ENCODE results near the gene LDLRAD4. TPM values are rescaled to one million over a fixed set of nuclear protein-coding genes. Genes with fewer than 3 reads are reported as not detected.

LDLRAD4 gene
- total and polyA plus RNA-seq, 11 donors, result 10.4 to 44.0 (median 29.6) TPM

DNA sequence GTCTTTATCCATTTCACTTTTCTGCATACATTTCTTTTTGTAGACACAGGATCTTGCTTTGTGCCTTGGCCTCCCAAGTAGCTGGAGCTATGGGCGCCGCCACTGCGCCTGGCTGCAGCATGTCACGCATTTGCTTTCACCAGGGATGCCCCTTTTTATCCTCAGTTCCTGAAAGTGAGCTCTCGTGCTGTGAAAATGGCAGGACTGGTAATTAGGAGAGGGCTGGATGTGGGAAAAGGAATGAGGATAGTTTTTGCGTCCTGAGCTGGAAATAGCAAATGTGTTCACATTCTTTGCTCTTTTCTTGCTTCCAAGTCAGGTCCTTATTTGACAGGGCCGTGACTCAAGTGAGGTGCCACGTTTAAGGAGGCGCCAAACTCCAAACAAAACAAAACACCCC is 104.6 kb downstream of the LDLRAD4 start:
- Histone ChIP-seq H3K4me1 (peaks cover 0 to 28% (median 9%) of the 10 kb centered on the region in 12 donors), H3K9me3 (peaks cover 0 to 3% (median 0%) of the 10 kb centered on the region in 12 donors), H3K36me3 (peaks cover 0 to 3% (median 0%) of the 10 kb centered on the region in 9 donors), H3K27ac (no peak overlapping the region), H3K4me3 (no peak overlapping the region), H3K27me3 (no peaks in the 10 kb centered on the region)
- 84 to 91% (median 88%) methylated on average over 9 of the region's 9 CpGs for WGBS, 4 donors
- intact Hi-C loops (cut with DNase I), result no loop called here
- TF ChIP-seq, protein P1, sequence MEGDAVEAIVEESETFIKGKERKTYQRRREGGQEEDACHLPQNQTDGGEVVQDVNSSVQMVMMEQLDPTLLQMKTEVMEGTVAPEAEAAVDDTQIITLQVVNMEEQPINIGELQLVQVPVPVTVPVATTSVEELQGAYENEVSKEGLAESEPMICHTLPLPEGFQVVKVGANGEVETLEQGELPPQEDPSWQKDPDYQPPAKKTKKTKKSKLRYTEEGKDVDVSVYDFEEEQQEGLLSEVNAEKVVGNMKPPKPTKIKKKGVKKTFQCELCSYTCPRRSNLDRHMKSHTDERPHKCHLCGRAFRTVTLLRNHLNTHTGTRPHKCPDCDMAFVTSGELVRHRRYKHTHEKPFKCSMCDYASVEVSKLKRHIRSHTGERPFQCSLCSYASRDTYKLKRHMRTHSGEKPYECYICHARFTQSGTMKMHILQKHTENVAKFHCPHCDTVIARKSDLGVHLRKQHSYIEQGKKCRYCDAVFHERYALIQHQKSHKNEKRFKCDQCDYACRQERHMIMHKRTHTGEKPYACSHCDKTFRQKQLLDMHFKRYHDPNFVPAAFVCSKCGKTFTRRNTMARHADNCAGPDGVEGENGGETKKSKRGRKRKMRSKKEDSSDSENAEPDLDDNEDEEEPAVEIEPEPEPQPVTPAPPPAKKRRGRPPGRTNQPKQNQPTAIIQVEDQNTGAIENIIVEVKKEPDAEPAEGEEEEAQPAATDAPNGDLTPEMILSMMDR (IDR thresholded peaks at IDR 0.05), result no peak
- ATAC-seq (no peak), DNase-seq (no peak)

DNA sequence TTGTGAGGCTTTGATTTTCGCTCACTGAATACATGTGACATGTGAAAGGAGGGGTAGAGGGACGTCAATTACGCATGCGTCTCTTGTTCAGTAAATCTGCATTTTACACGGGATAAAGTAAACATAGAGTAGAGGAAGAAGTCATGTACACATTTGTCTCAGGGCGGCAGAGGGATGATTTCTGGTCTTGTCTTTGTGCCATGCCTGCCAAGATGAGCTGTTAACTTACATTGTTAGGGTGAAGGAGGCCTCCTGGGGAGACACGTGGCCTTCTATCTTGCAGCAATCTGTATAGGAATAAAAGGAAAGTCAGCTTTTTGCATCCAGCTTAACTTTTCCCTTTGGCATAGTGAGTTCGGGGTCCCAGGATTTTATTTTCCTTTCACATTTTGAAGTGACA is 106.3 kb downstream of the LDLRAD4 start:
- H3K27ac ChIP-seq, result no peak overlapping the region
- 92 to 95% (median 94%) methylated on average over 8 of the region's 8 CpGs for WGBS, 4 donors
- no peaks in the 10 kb centered on the region for H3K27me3 ChIP-seq
- no peak for DNase-seq
- peaks cover 0 to 5% (median 0%) of the 10 kb centered on the region in 12 donors for H3K9me3 ChIP-seq
- TF ChIP-seq, protein P1 (IDR thresholded peaks at IDR 0.05), result no peak
- TF ChIP-seq POLR2A (IDR thresholded peaks at IDR 0.05), result no peak
- no peak overlapping the region for H3K4me3 ChIP-seq
- no peak for ATAC-seq
- peaks cover 0 to 12% (median 2%) of the 10 kb centered on the region in 12 donors for H3K4me1 ChIP-seq
- H3K36me3 ChIP-seq, result peaks cover 0 to 3% (median 0%) of the 10 kb centered on the region in 9 donors
- intact Hi-C loops (cut with DNase I), result no loop called here

- TF ChIP-seq, protein P1 (IDR thresholded peaks at IDR 0.05), result no peak
- WGBS, 4 donors, result 82 to 93% (median 91%) methylated on average over 1 of the region's 1 CpG
- H3K27ac ChIP-seq, result no peak overlapping the region
- H3K27me3 ChIP-seq, result no peaks in the 10 kb centered on the region
- H3K4me3 ChIP-seq, result no peak overlapping the region
- ATAC-seq, result no peak
- peaks cover 0 to 9% (median 0%) of the 10 kb centered on the region in 12 donors for H3K9me3 ChIP-seq
- H3K4me1 ChIP-seq, result peaks cover 0 to 5% (median 0%) of the 10 kb centered on the region in 12 donors
- DNase-seq, result no peak
- H3K36me3 ChIP-seq, result peaks cover 0 to 3% (median 0%) of the 10 kb centered on the region in 9 donors
- intact Hi-C loops (cut with DNase I), result no loop called here
These were observed 109.7 kb downstream of the LDLRAD4 start for GRCh38 chr18:13328213-13328612.

- Histone ChIP-seq H3K27ac (no peak overlapping the region), H3K4me1 (peaks cover 0 to 4% (median 0%) of the 10 kb centered on the region in 12 donors), H3K27me3 (no peaks in the 10 kb centered on the region), H3K9me3 (peaks cover 0 to 24% (median 0%) of the 10 kb centered on the region in 12 donors), H3K36me3 (no peaks in the 10 kb centered on the region), H3K4me3 (no peak overlapping the region)
- TF ChIP-seq, protein P1 (IDR thresholded peaks at IDR 0.05), result no peak
- TF ChIP-seq POLR2A (IDR thresholded peaks at IDR 0.05), result no peak
- intact Hi-C loops (cut with DNase I), result loop anchor here in 2 of 10 donors (1.0 to 5.0 kb wide), 2 partner anchors 20 to 41 kb away; no protein-coding TSS in a partner anchor
- no peak for ATAC-seq
- DNase-seq, result no peak
- WGBS, 4 donors, result 74 to 94% (median 79%) methylated on average over 1 of the region's 1 CpG
These were observed 112.4 kb downstream of the LDLRAD4 start for GRCh38 chr18:13330996-13331395.
